ENCODE results near the gene POGZ. TPM values are rescaled to one million over a fixed set of nuclear protein-coding genes. Genes with fewer than 3 reads are reported as not detected.

POGZ gene
- total RNA-seq, 1 experiment from 2014 or later, result 102 TPM

DNA sequence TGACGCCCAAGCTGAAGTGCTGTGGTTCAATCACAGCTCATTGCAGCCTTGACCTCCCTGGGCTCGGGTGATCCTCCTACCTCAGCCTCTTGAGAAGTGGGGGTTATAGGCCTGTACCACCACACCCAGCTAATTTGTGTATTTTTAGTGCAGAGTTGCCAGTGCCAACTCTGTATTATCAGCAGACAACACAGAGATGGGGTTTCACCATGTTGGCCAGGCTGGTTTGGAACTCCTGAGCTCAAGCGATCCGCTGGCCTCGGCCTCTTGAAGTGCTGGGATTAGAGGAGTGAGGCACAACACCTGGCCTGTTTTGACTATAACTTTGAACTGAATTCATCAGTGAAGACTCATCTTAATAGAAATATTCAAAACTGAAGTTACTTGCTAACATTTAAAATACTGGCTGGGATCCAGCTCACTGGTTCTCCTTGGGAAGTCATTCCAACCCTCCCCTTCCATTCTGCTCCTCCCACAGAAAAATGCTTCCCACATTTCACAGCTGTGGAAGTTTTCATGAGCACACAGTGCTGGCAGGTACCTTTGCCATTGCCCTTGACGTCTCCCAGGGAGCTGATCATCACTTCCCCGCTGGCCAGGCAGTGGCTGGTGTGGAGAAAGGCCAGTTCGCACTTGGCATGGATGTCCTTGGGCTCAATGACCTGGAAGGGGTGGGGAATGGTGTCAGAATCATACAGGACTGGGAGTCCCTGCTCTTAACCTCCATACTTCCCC, 91.5 kb downstream of the POGZ start:
- H3K9me3 ChIP-seq (ENCODE audit: control insufficient read depth, low read depth, low read length), result no peaks in the 10 kb centered on the region
- peaks cover 10 to 12% of the 10 kb centered on the region in 2 experiments for H3K9me3 Mint-ChIP-seq

More for the DNA sequence above, 91.5 kb downstream of the POGZ start:
- Histone ChIP-seq H2AFZ (ENCODE audit: low read length) (no peak overlapping the region), H2AK5ac (ENCODE audit: insufficient read length, low read length) (no peak overlapping the region), H2BK5ac (ENCODE audit: insufficient read length, low read length) (no peak overlapping the region), H3K27me3 (ENCODE audit: insufficient read depth, low read length) (no peaks in the 10 kb centered on the region), H3K4me2 (ENCODE audit: insufficient read depth, insufficient read length, low read length) (no peak overlapping the region), H3K23ac (ENCODE audit: insufficient read length, low read depth, low read length) (no peak overlapping the region), H3K4ac (ENCODE audit: low read depth, low read length) (no peak overlapping the region), H3K18ac (ENCODE audit: insufficient read length, low read depth, low read length) (no peak overlapping the region), H3K23me2 (ENCODE audit: insufficient read length, low read depth, low read length, poor library complexity, severe bottlenecking) (no peaks in the 10 kb centered on the region), H3K14ac (ENCODE audit: insufficient read depth, low read length) (no peak overlapping the region), H2BK20ac (ENCODE audit: low read depth, low read length, poor library complexity, severe bottlenecking) (no peak overlapping the region), H2BK120ac (ENCODE audit: low read depth, low read length, poor library complexity, severe bottlenecking) (no peak overlapping the region), H2BK12ac (ENCODE audit: insufficient read length, low read depth, low read length) (no peak overlapping the region), H2BK15ac (ENCODE audit: low read depth, low read length) (no peak overlapping the region), H4K5ac (ENCODE audit: insufficient read length, low read depth, low read length) (no peak overlapping the region), H3T11ph (ENCODE audit: low read length) (no peak overlapping the region), H3K56ac (ENCODE audit: insufficient read length, low read depth, low read length) (no peak overlapping the region), H3K79me1 (ENCODE audit: insufficient read depth, low read depth, low read length, poor library complexity, severe bottlenecking) (no peaks in the 10 kb centered on the region), H4K91ac (ENCODE audit: insufficient read length, low read depth, low read length) (no peak overlapping the region), H4K8ac (replicated peaks; ENCODE audit: insufficient read length, low read depth, low read length) (no peak overlapping the region), H3K79me2 (ENCODE audit: insufficient read depth, low read length) (no peaks in the 10 kb centered on the region), H3K4me1 (ENCODE audit: insufficient read depth, low read length) (no peaks in the 10 kb centered on the region), H3K27ac (ENCODE audit: insufficient read length, low read depth, low read length) (no peak overlapping the region), H4K20me1 (ENCODE audit: control insufficient read depth, insufficient read depth, insufficient read length) (no peaks in the 10 kb centered on the region), H3K9ac (ENCODE audit: extremely low read depth, insufficient read length, low read length) (no peak overlapping the region)
- H3K4me3 Mint-ChIP-seq, result no peak overlapping the region
- peaks cover 11 to 22% of the 10 kb centered on the region in 2 experiments for H3K4me1 Mint-ChIP-seq
- no CpG with 5 or more reads among the region's 8 CpGs for WGBS (ENCODE audit: extremely low coverage, insufficient read length, low lambda C conversion rate)
- no peaks in the 10 kb centered on the region; the same call in 1 of the 2 replicates for H3K27me3 Mint-ChIP-seq (ENCODE audit: low read depth)
- peaks cover 17 to 33% (median 28%) of the 10 kb centered on the region in 3 experiments for H3K36me3 Mint-ChIP-seq (ENCODE audit: insufficient read depth in 1 of 3, low read depth in 3 of 3)
- DNase-seq, result no peak
- TF ChIP-seq, protein P1, sequence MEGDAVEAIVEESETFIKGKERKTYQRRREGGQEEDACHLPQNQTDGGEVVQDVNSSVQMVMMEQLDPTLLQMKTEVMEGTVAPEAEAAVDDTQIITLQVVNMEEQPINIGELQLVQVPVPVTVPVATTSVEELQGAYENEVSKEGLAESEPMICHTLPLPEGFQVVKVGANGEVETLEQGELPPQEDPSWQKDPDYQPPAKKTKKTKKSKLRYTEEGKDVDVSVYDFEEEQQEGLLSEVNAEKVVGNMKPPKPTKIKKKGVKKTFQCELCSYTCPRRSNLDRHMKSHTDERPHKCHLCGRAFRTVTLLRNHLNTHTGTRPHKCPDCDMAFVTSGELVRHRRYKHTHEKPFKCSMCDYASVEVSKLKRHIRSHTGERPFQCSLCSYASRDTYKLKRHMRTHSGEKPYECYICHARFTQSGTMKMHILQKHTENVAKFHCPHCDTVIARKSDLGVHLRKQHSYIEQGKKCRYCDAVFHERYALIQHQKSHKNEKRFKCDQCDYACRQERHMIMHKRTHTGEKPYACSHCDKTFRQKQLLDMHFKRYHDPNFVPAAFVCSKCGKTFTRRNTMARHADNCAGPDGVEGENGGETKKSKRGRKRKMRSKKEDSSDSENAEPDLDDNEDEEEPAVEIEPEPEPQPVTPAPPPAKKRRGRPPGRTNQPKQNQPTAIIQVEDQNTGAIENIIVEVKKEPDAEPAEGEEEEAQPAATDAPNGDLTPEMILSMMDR (conservative IDR thresholded peaks at IDR 0.05), result no peak
- 0 out of 7 replicates have a peak overlapping the region, but pooled peaks of 1 of the 3 experiments have one; percentile 57 for H3K27ac Mint-ChIP-seq

Measured in H9 (cell line).